ENCODE results near the gene BNIP3. TPM values are rescaled to one million over a fixed set of nuclear protein-coding genes. Genes with fewer than 3 reads are reported as not detected.

BNIP3 gene
- total RNA-seq, 1 experiment from 2014 or later: 37.5 TPM

DNA sequence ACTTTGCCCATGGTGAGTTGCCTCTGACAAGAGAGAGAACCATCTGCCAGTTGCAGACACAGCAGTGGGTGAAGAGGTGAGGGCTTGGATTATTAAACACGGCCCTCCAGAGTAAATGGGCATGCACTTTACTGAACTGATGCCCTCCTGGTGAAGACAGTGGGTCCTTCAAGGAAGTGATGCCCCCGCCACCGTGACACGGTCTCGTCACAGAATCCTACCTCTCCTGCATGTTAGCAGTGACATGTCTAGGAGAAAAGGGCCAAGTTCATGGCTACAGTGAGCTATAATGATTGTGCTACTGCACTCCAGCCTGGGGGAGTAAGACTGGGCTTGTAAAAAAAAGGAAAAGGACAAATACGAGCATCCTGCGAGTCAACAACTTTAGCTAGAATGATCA is 2.4 kb downstream of the BNIP3 start:
- POLR2A ChIA-PET: no interaction called here
- intact Hi-C loops (cut with micrococcal nuclease): no loop called here
- Histone ChIP-seq H3K36me3 (ENCODE audit: control insufficient read depth in 1 of 2, insufficient read depth in 2 of 2, low read length in 2 of 2) (no peaks in the 10 kb centered on the region; a peak in 1 of 4 replicates), H3K27ac (ENCODE audit: low read depth, low read length) (no peak overlapping the region), H2AFZ (ENCODE audit: low read depth, low read length, poor library complexity, severe bottlenecking) (no peak overlapping the region), H3K27me3 (ENCODE audit: insufficient read depth, low read length) (no peaks in the 10 kb centered on the region), H3K4me1 (ENCODE audit: control insufficient read depth in 1 of 2, insufficient read depth in 2 of 2, low read length in 2 of 2) (peaks cover 0 to 5% of the 10 kb centered on the region in 2 experiments; a peak in 2 of 4 replicates), H3K9me2 (ENCODE audit: insufficient read depth) (no peaks in the 10 kb centered on the region), H3K4me3 (replicated peaks in 1 of 2; ENCODE audit: low read depth in 1 of 2, low read length in 2 of 2) (no peak overlapping the region), H3K9me3 (ENCODE audit: control insufficient read depth in 1 of 2, insufficient read depth in 1 of 2, low read depth in 1 of 2, low read length in 2 of 2) (no peaks in the 10 kb centered on the region), H4K20me1 (ENCODE audit: insufficient read depth) (no peaks in the 10 kb centered on the region), H3K79me2 (ENCODE audit: insufficient read depth, low read length) (peaks cover 47% of the 10 kb centered on the region), H3K9ac (ENCODE audit: low read length) (no peak overlapping the region), H3K4me2 (ENCODE audit: low read length) (no peak overlapping the region)
- no TSS peak for BruUV-seq (replicated peaks)
- CTCF ChIA-PET: no interaction called here
- TF ChIP-seq RAD21 (IDR thresholded peaks at IDR 0.05; ENCODE audit: low read depth): no peak
- TF ChIP-seq, protein P1, sequence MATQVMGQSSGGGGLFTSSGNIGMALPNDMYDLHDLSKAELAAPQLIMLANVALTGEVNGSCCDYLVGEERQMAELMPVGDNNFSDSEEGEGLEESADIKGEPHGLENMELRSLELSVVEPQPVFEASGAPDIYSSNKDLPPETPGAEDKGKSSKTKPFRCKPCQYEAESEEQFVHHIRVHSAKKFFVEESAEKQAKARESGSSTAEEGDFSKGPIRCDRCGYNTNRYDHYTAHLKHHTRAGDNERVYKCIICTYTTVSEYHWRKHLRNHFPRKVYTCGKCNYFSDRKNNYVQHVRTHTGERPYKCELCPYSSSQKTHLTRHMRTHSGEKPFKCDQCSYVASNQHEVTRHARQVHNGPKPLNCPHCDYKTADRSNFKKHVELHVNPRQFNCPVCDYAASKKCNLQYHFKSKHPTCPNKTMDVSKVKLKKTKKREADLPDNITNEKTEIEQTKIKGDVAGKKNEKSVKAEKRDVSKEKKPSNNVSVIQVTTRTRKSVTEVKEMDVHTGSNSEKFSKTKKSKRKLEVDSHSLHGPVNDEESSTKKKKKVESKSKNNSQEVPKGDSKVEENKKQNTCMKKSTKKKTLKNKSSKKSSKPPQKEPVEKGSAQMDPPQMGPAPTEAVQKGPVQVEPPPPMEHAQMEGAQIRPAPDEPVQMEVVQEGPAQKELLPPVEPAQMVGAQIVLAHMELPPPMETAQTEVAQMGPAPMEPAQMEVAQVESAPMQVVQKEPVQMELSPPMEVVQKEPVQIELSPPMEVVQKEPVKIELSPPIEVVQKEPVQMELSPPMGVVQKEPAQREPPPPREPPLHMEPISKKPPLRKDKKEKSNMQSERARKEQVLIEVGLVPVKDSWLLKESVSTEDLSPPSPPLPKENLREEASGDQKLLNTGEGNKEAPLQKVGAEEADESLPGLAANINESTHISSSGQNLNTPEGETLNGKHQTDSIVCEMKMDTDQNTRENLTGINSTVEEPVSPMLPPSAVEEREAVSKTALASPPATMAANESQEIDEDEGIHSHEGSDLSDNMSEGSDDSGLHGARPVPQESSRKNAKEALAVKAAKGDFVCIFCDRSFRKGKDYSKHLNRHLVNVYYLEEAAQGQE (IDR thresholded peaks at IDR 0.05; ENCODE audit: low read depth): no peak
- TF ChIP-seq, protein P2, sequence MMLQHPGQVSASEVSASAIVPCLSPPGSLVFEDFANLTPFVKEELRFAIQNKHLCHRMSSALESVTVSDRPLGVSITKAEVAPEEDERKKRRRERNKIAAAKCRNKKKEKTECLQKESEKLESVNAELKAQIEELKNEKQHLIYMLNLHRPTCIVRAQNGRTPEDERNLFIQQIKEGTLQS (IDR thresholded peaks at IDR 0.05): no peak
- TF ChIP-seq, protein P3, sequence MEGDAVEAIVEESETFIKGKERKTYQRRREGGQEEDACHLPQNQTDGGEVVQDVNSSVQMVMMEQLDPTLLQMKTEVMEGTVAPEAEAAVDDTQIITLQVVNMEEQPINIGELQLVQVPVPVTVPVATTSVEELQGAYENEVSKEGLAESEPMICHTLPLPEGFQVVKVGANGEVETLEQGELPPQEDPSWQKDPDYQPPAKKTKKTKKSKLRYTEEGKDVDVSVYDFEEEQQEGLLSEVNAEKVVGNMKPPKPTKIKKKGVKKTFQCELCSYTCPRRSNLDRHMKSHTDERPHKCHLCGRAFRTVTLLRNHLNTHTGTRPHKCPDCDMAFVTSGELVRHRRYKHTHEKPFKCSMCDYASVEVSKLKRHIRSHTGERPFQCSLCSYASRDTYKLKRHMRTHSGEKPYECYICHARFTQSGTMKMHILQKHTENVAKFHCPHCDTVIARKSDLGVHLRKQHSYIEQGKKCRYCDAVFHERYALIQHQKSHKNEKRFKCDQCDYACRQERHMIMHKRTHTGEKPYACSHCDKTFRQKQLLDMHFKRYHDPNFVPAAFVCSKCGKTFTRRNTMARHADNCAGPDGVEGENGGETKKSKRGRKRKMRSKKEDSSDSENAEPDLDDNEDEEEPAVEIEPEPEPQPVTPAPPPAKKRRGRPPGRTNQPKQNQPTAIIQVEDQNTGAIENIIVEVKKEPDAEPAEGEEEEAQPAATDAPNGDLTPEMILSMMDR (IDR thresholded peaks at IDR 0.05 in 2 of 3, conservative IDR thresholded peaks at IDR 0.05 in 1 of 3; ENCODE audit: borderline replicate concordance in 1 of 3, insufficient read depth in 1 of 3, low read depth in 2 of 3, low read length in 2 of 3): no peak
- no peak for TF ChIP-seq EGR1 (IDR thresholded peaks at IDR 0.05; ENCODE audit: low read depth)
- TF ChIP-seq, protein P4, sequence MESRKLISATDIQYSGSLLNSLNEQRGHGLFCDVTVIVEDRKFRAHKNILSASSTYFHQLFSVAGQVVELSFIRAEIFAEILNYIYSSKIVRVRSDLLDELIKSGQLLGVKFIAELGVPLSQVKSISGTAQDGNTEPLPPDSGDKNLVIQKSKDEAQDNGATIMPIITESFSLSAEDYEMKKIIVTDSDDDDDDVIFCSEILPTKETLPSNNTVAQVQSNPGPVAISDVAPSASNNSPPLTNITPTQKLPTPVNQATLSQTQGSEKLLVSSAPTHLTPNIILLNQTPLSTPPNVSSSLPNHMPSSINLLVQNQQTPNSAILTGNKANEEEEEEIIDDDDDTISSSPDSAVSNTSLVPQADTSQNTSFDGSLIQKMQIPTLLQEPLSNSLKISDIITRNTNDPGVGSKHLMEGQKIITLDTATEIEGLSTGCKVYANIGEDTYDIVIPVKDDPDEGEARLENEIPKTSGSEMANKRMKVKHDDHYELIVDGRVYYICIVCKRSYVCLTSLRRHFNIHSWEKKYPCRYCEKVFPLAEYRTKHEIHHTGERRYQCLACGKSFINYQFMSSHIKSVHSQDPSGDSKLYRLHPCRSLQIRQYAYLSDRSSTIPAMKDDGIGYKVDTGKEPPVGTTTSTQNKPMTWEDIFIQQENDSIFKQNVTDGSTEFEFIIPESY (IDR thresholded peaks at IDR 0.05; ENCODE audit: extremely low read depth, insufficient replicate concordance, low read length): no peak
- no peak for TF ChIP-seq CEBPB (IDR thresholded peaks at IDR 0.05; ENCODE audit: low read depth)
- no peak for ATAC-seq
- RAD21 ChIA-PET (ENCODE audit: low non-redundant PET in 1 of 2, low total read pairs in 2 of 2, uncharacterized antibody in 2 of 2, unreplicated experiment in 2 of 2): no interaction called here
- DNase-seq (ENCODE audit: low read depth, low spot score): no peak

Data from HCT116 (cell line).